GM18502 (cell line): ENCODE data around the gene MGME1.

ENCODE experiments used
- ATAC-seq: cut with Tn5 transposase; IDR thresholded peaks from one replicate; pipeline ENCODE4 v1.9.1; 2021; ENCODE audit warnings: mild to moderate bottlenecking; ENCODE audit not compliant: unreplicated experiment, poor library complexity

The MGME1 gene

GRCh38 chr20:17968366-17969277, at the start of gene MGME1, which contains the start of gene SNX5:
Gene MGME1, plus strand, starts transcription at chr20:17969018. Its CDS starts 842 bp downstream, at chr20:17969860.
Gene SNX5, minus strand, starts transcription at chr20:17968794. Its CDS starts 369 bp downstream, at chr20:17968425.
- ATAC-seq, result peak; percentile 77

- no peak for ATAC-seq
Measured at GRCh38 chr20:17919149-17919548, 49.7 kb upstream of the MGME1 start.

GRCh38 chr20:17921774-17922173, 47.0 kb upstream of the MGME1 start:
- ATAC-seq, result no peak

- ATAC-seq, result no peak
Measured at GRCh38 chr20:17925141-17925939, 43.5 kb upstream of the MGME1 start.

- ATAC-seq, result no peak
Measured at GRCh38 chr20:17925940-17926300, 42.9 kb upstream of the MGME1 start.

GRCh38 chr20:17928211-17928611, 40.6 kb upstream of the MGME1 start:
- no peak for ATAC-seq

- no peak for ATAC-seq
Measured at GRCh38 chr20:17928633-17929311, 40.0 kb upstream of the MGME1 start.

- ATAC-seq, result no peak
Measured at GRCh38 chr20:17931513-17931912, 37.3 kb upstream of the MGME1 start.

GRCh38 chr20:17932396-17932795, 36.4 kb upstream of the MGME1 start:
- no peak for ATAC-seq

- no peak for ATAC-seq
Measured at GRCh38 chr20:17933121-17933520, 35.7 kb upstream of the MGME1 start.

GRCh38 chr20:17933711-17934110, 35.1 kb upstream of the MGME1 start:
- ATAC-seq, result no peak

GRCh38 chr20:17934141-17934862, 34.5 kb upstream of the MGME1 start:
- ATAC-seq, result no peak

GRCh38 chr20:17935186-17935585, 33.6 kb upstream of the MGME1 start:
- no peak for ATAC-seq

GRCh38 chr20:17935761-17936160, 33.1 kb upstream of the MGME1 start:
- ATAC-seq, result no peak

GRCh38 chr20:17936286-17936760, 32.5 kb upstream of the MGME1 start:
- ATAC-seq, result no peak

GRCh38 chr20:17936761-17937732, 31.8 kb upstream of the MGME1 start:
- ATAC-seq, result no peak

GRCh38 chr20:17938871-17939619, 29.8 kb upstream of the MGME1 start:
- ATAC-seq, result peak; percentile 74

GRCh38 chr20:17939622-17940223, 29.1 kb upstream of the MGME1 start:
- ATAC-seq, result no peak
